Body of pancreas (tissue), 4 donors: ENCODE measurements around the gene MAN1A2.
A peak's percentile ranks its signal among the peaks of the same experiment; 100 is the strongest.

ENCODE experiments used
- CTCF ChIP-seq, 7 experiments: fragments of 450-650 bp in 4 of 7; fragments of 200-600 bp in 3 of 7; sonication (generic) in 3 of 7; IDR thresholded peaks; one replicate each; pipeline ENCODE4 v1.5.1; 2016 to 2019; ENCODE audit warnings: antibody characterized with exemption in 7 of 7
- POLR2A ChIP-seq, 3 donors: fragments of 450-650 bp; IDR thresholded peaks; one replicate each; pipeline ENCODE4 v1.6.1; 2016; ENCODE audit warnings: antibody characterized with exemption in 3 of 3, mild to moderate bottlenecking in 2 of 3

- TF ChIP-seq CTCF (IDR thresholded peaks at IDR 0.05) (peak; percentile 12 to 83 (median 72)), POLR2A (IDR thresholded peaks at IDR 0.05) (no peak)
Observed at GRCh38 chr1:117512728-117513321, 145.6 kb downstream of the MAN1A2 start.
